Neural crest cell (in vitro differentiated cells): ENCODE measurements around the gene SNPH. TPM values are rescaled to one million over a fixed set of nuclear protein-coding genes. Genes with fewer than 3 reads are reported as not detected.
"Not testable (repeated sequence)": the region's sequence is repeated elsewhere in the genome, so short reads cannot be mapped to it uniquely, and the experiment has no call there.

Experiments
- DNase-seq: peaks from one replicate; pipeline ENCODE4 v3.0.0; 2021; ENCODE audit warnings: low read depth, mixed read lengths, low spot score
- H3K27ac Mint-ChIP-seq: one replicate; pipeline ENCODE4 v1.8.0; 2021; ENCODE audit warnings: mild to moderate bottlenecking, mixed read lengths; ENCODE audit not compliant: unreplicated experiment
- H3K27me3 Mint-ChIP-seq: 2 replicates; pipeline ENCODE4 v1.8.0; 2021; ENCODE audit warnings: low read depth, mild to moderate bottlenecking, mixed read lengths
- H3K36me3 Mint-ChIP-seq: 2 replicates; pipeline ENCODE4 v1.8.0; 2021; ENCODE audit warnings: low read depth, mild to moderate bottlenecking, mixed read lengths
- H3K4me1 Mint-ChIP-seq: 2 replicates; pipeline ENCODE4 v1.8.0; 2021; ENCODE audit warnings: mixed read lengths
- H3K4me3 Mint-ChIP-seq: one replicate; pipeline ENCODE4 v1.8.0; 2021; ENCODE audit warnings: mild to moderate bottlenecking, mixed read lengths
- H3K9me3 Mint-ChIP-seq: 2 replicates; pipeline ENCODE4 v1.8.0; 2021; ENCODE audit warnings: mixed read lengths
- total RNA-seq: library from RNA; stranded (reverse); gene quantifications from 2 replicates; pipeline ENCODE4 v1.2.1, GENCODE V29; 2021
- TF ChIP-seq, protein P1 (sequence below): fragments of 200-600 bp; sonication (generic); conservative IDR thresholded peaks from 2 replicates; pipeline ENCODE4 v1.5.0; 2021; ENCODE audit warnings: antibody characterized with exemption, mild to moderate bottlenecking

Gene SNPH
- total RNA-seq, 1 donor from 2014 or later, result 3.3 TPM

DNA sequence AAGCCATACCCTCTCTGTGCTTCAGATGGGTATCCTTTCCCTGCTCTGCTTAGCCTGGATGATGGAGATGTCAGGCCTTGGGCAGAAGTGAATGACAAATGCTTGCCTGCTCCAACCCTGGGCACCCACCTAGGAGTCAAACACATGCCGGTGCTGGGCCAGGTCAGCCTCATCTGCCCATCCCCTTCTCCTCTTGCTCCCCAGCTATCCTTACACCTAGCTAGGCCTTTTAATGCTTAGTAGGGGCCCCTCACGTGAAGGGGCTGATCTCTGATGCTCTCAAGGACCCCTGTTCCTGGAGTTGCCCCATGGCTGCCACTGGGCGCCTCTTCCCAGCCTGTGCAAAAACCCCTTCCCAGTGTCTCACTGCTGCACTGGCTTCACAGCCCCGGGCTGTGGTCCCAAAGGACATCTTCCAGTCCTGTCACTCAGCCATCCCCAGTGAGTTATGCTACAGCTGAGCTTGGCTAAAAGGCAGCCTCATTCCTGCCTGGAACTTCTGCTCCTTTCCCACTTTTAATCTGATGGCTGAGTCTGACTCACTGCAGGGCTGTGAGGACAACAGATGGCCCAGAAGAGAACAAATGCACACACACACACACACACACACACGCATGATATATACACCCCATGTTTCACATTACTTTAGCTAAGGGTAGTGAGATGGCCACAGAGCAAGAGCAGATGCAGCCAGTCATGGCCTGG, 75.6 kb downstream of the SNPH start:
- H3K4me3 Mint-ChIP-seq, result no peak overlapping the region
- TF ChIP-seq, protein P1, sequence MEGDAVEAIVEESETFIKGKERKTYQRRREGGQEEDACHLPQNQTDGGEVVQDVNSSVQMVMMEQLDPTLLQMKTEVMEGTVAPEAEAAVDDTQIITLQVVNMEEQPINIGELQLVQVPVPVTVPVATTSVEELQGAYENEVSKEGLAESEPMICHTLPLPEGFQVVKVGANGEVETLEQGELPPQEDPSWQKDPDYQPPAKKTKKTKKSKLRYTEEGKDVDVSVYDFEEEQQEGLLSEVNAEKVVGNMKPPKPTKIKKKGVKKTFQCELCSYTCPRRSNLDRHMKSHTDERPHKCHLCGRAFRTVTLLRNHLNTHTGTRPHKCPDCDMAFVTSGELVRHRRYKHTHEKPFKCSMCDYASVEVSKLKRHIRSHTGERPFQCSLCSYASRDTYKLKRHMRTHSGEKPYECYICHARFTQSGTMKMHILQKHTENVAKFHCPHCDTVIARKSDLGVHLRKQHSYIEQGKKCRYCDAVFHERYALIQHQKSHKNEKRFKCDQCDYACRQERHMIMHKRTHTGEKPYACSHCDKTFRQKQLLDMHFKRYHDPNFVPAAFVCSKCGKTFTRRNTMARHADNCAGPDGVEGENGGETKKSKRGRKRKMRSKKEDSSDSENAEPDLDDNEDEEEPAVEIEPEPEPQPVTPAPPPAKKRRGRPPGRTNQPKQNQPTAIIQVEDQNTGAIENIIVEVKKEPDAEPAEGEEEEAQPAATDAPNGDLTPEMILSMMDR, result no peak
- no peaks in the 10 kb centered on the region for H3K27me3 Mint-ChIP-seq
- H3K27ac Mint-ChIP-seq, result peak overlapping the region; percentile 43
- H3K4me1 Mint-ChIP-seq, result no peaks in the 10 kb centered on the region
- H3K36me3 Mint-ChIP-seq, result peaks cover 5% of the 10 kb centered on the region
- DNase-seq, result no peak
- no peaks in the 10 kb centered on the region for H3K9me3 Mint-ChIP-seq

DNA sequence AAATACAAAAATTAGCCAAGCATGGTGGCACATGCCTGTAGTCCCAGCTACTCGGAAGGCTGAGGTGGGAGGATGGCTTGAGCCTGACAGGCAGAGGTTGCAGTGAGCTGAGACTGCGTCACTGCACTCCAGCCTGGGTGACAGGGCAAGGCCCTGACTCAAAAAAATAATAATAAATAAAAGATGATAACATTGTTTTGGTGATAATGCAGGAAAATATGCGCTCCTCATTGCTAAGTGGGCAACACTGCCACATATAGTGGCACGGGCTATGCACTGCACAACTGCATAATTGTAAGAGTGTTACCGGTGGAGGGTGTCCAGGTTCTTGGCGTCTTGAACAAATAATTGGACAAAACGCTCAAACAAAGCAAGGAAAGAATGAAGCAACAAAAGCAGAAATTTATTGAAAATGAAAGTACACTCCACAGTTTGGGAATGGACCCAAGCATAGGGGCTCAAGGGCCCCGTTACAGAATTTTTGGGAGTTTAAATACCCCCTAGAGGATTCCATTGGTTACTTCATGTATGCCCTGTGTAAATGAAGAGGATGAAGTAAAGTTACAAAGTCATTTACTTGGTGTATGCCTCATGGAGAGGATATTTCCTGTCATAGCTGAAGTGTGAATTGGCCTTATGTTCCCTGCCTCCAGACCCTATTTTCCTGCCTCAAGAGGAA, 77.5 kb downstream of the SNPH start:
- not testable (repeated sequence) for DNase-seq, H3K27me3 Mint-ChIP-seq, H3K4me3 Mint-ChIP-seq, H3K4me1 Mint-ChIP-seq, H3K27ac Mint-ChIP-seq
- TF ChIP-seq, protein P1, result peak; percentile 29
- peaks cover 16% of the 10 kb centered on the region for H3K36me3 Mint-ChIP-seq
- H3K9me3 Mint-ChIP-seq, result peaks cover 11% of the 10 kb centered on the region

DNA sequence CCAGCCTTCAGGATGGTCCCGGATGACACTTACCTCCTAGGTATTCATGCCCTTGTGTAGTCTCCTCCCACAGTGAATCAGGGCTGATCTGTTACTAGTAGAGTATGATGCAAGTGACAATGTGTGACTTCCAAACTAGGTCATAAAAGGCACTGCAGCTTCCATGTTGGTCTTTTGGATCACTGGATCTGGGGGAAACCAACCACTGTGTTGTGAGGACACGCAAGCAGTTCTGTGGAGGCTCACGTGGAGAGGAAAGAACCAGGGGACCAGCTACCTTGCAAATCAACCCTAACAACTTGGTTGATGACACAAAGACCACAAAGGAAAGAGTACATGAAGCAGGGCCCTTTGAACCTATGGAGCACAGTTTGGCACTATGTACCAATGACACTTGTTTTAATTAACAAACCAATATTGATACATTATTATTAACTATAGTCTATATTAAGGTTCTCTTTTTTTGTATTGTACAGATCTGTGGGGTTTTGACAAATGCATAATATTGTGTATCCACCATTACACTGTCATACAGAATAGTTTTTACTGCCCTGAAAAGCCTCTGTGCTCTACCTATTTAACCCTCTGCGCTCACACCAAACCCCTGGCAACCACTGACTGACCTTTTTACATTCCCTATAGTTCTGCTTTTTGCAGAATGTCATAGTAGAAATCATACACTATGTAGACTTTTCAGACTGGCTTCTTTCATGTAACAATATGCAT, 79.1 kb downstream of the SNPH start:
- Mint-ChIP-seq H3K27ac (no peak overlapping the region), H3K27me3 (no peaks in the 10 kb centered on the region), H3K36me3 (peaks cover 24% of the 10 kb centered on the region), H3K4me1 (no peaks in the 10 kb centered on the region), H3K9me3 (peaks cover 17% of the 10 kb centered on the region), H3K4me3 (no peak overlapping the region)
- DNase-seq, result no peak
- TF ChIP-seq, protein P1, result no peak

DNA sequence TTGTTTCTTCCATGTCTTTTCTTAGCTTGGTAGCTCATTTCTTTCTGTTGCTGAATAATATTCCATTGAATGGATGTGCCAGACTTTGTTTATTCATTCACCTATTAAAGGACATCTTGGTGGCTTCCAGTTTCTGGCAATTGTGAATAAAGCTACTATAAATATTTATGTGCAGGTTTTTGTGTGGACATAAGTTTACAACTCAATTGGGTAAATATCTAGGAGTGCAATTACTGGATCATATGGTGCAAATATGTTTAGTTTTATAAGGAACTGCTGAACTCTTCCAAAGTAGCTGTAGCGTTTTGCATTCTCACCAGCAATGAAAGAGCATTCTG, 79.6 kb downstream of the SNPH start:
- Mint-ChIP-seq H3K4me1 (no peaks in the 10 kb centered on the region), H3K27ac (no peak overlapping the region), H3K9me3 (peaks cover 21% of the 10 kb centered on the region), H3K36me3 (peaks cover 30% of the 10 kb centered on the region), H3K27me3 (no peaks in the 10 kb centered on the region), H3K4me3 (no peak overlapping the region)
- TF ChIP-seq, protein P1, result no peak
- DNase-seq, result no peak

DNA sequence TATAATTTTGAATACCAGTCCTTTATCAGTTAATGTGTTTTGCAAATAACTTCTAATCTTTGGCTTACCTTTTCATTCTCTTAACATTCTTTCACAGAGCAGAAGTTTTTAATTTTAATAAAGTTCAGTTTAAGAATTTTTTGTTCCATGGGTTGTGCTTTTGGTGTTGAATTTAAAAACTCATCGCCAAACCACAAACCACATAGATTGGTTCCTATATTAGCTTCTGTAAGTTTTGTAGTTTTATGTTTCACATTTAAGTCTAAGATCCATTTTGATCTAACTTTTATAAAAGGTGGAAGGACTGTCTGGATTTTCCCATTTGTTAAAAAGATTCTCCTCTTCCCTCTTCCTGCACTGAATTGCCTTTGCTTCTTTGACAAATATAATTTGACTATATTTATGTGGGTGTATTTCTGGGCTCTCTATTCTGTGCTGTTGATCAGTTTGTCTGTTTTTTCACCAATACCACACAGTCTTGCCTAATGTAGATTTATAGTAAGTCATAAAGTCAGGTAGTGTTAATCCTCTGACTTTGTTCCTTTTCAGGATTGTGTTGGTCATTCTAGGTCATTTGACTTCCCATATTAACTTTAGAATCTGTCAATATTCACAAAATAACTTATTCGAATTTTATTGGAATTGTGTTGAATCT, 80.3 kb downstream of the SNPH start:
- H3K27me3 Mint-ChIP-seq, result no peaks in the 10 kb centered on the region
- no peaks in the 10 kb centered on the region for H3K4me1 Mint-ChIP-seq
- peaks cover 37% of the 10 kb centered on the region for H3K36me3 Mint-ChIP-seq
- TF ChIP-seq, protein P1, result no peak
- H3K27ac Mint-ChIP-seq, result no peak overlapping the region
- no peak for DNase-seq
- no peak overlapping the region for H3K4me3 Mint-ChIP-seq
- peaks cover 24% of the 10 kb centered on the region for H3K9me3 Mint-ChIP-seq
